CD4-positive, alpha-beta T cell treated with Interleukin-4 for 4 hours (primary cell): ENCODE measurements around the gene SCUBE2.
A peak's percentile ranks its signal among the peaks of the same experiment; 100 is the strongest.

Experiments used
- DNase-seq: peaks from one replicate; pipeline ENCODE4 v3.0.0-alpha.2; 2020

Gene SCUBE2

GRCh38 chr11:9072626-9073176 lies 18.7 kb downstream of the SCUBE2 start:
- no peak for DNase-seq

- DNase-seq = no peak
These were observed 19.7 kb downstream of the SCUBE2 start for GRCh38 chr11:9071692-9072091.

GRCh38 chr11:9070749-9071491 lies 20.5 kb downstream of the SCUBE2 start:
- DNase-seq = no peak

GRCh38 chr11:9069862-9070470 lies 21.4 kb downstream of the SCUBE2 start:
- DNase-seq = no peak

- DNase-seq = no peak
These were observed 22.1 kb downstream of the SCUBE2 start for GRCh38 chr11:9069256-9069655.

DNA sequence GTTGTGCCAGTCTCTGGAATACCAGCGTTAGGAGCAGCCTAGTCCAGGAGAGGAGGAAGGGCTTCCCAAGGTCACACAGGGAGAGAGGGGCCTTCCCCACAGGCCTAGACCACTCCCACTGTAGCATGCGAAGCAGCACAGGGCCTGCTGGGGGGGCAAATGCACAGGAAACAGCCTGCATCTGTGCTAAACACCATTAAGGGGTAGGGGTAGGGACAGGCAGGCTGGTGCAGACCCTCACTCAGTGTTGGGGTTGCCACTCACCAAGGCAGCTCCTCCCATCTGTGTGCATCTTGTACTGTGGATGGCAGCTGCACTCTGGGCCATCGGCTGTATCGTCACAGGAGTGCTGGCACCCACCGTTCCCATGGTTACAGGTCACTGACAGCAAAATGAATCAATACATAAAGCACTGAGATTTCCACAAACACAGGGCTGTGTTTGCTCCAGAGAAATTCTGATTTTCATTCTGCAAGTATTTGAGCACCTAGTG lies 24.9 kb downstream of the SCUBE2 start:
- DNase-seq = no peak

DNA sequence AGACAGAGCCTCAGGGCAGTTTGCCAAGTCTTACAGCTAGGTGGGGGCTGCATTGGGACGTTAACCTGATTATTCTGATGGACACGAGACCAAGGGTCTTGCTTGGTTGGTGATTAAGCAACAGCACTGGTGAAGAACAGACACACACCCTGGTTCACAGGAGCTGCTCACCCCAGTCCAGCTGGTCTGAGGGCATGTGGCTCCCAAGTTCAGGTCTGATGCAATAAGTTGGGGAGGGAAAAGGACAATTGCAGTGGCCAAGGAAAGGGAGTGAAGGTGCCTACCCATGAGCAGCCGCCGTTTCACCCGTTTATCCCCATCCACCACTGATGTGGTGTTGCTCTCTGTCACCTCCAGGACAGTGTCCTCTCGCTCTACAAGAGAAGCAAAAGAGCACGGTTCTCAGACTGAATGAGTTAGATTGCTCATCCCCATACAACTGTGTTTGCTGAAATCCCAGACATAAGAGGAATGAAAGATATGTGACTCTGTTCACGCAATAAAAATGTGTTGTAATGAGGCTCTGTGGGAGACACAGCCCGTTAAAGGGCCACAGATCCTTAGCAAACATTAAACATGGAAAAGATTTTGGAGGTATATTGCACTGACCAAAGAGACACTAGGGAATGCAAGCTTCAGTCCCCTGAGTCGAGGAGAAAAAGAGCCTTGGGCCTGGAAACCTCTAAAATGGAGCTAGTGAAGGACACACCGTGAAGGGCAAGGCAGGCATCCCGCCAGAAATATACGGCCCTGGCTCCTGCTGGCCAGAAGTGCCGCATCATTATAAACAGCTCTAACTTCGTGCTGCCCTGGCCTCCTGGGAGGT lies 25.6 kb downstream of the SCUBE2 start:
- no peak for DNase-seq

DNA sequence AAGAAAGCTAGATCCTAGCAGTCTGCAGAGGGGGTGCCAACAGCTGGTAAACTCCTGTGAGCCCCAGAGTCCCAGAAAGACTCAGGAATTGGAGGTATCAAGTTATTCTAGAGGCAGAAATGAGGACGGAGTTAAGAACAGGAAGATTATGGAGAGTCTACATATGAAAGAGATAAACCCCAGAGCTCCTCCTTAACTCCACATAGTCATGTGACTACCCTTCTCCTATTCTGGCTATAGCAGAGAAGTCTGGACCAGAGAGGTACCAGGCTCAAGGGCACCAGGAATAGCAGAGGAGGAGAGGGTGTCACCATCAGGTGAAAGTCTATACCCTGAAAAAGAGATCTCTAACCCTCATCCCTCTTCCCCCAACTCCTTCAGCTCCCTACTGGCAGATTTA lies 29.6 kb downstream of the SCUBE2 start:
- no peak for DNase-seq

GRCh38 chr11:9060700-9061111 lies 30.7 kb downstream of the SCUBE2 start:
- DNase-seq = peak; percentile 20

DNA sequence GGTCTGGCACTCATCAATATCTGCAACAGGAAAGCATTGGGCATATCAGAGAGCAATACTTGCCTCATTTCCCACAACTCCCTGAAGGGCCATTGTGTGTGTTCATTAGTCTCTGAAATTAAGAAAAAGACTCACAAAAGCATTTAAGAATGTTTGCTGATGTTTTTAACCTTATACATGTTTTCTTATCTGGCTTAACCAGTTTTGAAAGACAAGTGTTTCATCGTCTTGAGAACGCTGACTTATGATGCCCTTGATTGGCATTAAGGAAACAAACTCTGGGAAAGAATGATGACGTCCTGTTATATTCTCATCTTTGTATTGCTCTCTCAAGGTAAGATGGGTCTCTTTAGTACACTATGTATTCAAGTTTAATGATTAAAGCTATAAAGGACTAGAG lies 32.0 kb downstream of the SCUBE2 start:
- DNase-seq = no peak

GRCh38 chr11:9057888-9058287 lies 33.5 kb downstream of the SCUBE2 start:
- no peak for DNase-seq

GRCh38 chr11:9057007-9057406 lies 34.4 kb downstream of the SCUBE2 start:
- DNase-seq = no peak

GRCh38 chr11:9056467-9056866 lies 34.9 kb downstream of the SCUBE2 start:
- no peak for DNase-seq

DNA sequence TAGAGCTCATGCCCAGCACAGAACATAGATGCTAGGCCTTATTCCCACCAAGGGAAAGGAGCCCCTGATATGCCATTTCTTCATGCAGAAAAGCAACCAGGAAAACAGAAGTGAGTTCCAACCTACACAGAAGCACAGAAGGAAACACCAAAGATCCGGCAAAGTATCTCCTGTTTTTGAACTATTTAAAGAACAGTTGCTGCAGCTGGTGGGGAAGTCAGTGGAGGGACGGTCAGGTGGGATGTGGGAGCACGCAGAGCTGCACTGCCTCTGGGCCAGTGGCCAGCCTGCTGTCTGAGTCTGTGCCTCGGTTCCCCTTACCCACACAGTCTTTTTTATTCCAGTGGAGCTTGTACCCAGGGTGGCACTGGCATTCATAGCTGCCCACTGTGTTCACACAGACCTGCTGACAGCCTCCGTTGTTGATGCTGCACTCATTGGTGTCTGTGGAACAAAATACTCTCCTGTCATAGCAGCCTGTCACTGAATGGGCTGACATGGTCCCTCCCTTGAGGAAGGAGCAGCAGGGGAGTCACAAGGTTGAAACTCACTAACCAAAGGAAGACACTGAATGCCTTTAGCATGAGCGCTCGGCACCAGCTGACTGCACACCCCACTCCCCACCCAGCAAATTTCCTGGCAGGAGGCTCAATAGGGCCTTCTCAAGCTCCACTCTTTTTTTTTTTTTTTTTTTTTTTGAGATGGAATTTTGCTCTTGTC lies 37.9 kb downstream of the SCUBE2 start:
- no peak for DNase-seq

GRCh38 chr11:9052316-9052715 lies 39.1 kb downstream of the SCUBE2 start:
- DNase-seq = no peak

- no peak for DNase-seq
These were observed 41.4 kb downstream of the SCUBE2 start for GRCh38 chr11:9049959-9050358.

DNA sequence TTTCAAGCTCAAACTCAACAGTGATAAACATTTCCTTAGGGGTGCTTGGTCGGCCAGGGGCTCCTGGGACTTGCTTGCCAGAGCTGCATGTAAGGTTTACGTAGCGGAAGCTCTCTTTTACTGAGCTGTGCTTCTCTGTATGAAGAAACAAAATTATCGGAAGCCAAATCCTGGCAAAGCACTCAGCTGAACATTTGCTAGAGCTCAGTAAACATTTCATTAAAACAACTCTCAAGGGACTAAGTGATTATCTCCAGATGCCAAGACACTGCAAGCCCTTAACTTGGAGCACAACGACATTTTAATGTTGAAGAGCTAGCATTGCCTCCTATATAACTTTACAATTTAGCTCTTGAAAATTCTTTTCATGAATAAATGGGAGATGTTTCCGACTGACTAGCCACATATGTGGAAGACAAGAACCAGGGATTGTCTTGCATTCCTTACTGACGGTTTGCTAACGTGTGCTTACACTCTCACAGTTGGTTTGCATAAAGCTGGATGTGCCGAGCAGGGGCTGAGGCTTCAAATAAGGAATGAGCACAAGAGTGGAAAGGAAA lies 43.4 kb downstream of the SCUBE2 start:
- no peak for DNase-seq

GRCh38 chr11:9046481-9046880 lies 44.9 kb downstream of the SCUBE2 start:
- no peak for DNase-seq

DNA sequence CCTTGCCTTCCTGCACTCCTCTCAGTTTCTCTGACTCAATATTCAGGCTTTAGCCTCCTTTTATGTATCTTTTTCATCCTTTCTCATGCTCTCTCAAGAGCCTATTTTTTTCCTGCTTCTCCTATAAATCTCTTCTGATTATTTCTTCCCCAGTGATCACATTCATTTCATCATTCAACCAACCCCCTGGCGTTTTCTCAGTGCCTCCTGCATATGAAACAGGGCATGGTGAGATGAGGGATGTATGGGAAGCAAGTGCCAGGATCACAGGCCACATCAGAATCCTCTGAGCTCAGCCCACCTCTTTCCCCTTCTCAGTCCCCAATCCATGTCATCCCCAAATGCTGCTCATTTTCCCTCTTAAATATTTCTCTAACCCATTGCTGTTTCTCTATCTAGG lies 48.9 kb downstream of the SCUBE2 start:
- DNase-seq = no peak

DNA sequence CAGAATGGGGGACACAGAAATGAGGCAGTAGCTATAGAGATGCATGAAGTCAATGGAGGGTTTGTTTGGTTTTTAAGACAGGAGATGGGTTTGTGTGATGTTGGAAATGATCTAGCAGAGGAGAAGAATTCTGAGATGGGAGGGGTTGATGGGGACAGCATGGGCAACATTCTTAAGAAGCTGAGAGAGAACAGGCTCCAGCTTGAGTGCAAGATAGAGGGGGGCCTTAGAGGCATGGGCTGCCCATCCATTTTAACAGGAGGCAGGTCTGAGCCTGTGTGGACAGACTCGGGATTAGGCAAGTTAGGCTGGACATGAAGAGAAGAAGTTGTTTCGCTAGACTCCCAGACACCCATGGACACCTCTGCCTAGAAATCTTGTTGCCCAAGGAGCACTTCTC lies 49.7 kb downstream of the SCUBE2 start:
- DNase-seq = no peak

- DNase-seq = no peak
These were observed 51.0 kb downstream of the SCUBE2 start for GRCh38 chr11:9040410-9040809.

GRCh38 chr11:9039863-9040262 lies 51.5 kb downstream of the SCUBE2 start:
- DNase-seq = no peak
